Measurements from ENCODE around the gene NPFF.

Gene NPFF

DNA sequence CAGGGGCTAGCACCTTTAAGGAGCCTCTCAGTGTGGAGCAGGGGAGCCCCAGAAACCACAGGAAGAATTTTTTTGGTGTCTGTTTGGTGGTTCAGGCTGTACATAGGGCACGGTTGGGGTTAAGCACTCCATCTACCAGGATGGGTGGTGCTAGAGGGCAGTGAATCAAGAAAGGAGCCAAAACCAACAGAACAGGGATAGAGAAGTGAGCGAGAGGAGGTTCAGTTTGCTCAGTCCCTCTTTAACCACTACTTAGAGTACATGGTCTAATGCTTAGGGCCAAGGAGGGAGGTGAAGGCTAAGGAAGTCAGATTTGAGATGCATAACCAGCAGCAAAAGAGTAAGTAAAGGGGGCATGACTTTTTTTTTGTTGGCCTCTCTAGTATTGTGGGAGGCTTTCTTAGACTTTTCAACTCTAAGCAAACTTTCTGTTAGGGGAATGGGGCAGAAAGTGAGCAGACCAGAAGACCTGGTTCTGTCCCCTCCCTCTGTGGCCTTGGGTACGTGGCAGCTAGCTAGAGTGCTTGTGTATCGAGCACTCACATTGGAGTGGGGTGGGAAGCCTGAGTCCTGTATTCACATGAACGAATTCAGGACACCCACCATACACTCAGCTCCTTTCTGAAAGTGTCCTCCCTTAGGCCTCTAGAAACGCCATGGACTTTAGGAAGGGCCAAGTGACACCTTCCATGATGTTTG, 6.6 kb upstream of the NPFF start:
- DNase-seq: no peak

- DNase-seq: no peak
These were observed 3.0 kb upstream of the NPFF start for GRCh38 chr12:53510181-53510812.

GRCh38 chr12:53508534-53509170, 1.4 kb upstream of the NPFF start:
- DNase-seq: peak; percentile 97

GRCh38 chr12:53507603-53507885, 260 bp upstream of the NPFF start:
- DNase-seq: no peak

- DNase-seq: no peak
These were observed 866 bp downstream of the NPFF start for GRCh38 chr12:53506450-53506785.

- peak; percentile 56 for DNase-seq
These were observed 1.5 kb downstream of the NPFF start for GRCh38 chr12:53505555-53506449.

DNA sequence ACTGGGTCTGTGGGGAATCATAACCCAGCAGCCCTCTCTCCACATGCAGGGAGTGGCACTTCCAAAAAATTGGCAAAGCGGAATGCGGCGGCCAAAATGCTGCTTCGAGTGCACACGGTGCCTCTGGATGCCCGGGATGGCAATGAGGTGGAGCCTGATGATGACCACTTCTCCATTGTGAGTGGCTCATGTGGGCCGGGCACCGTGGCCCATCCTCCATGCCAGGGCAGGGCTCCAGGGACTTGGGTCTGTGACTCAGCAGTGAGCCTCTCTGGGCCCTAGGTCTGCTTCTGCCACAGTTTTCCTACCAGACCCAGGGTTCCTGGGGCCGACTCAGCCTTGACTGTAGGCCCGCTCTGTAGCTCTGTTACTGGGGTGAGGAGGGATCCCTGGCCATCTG, 2.2 kb downstream of the NPFF start:
- peak; percentile 52 for DNase-seq

- DNase-seq: peak; percentile 55
These were observed 3.0 kb downstream of the NPFF start for GRCh38 chr12:53504004-53504920.

DNA sequence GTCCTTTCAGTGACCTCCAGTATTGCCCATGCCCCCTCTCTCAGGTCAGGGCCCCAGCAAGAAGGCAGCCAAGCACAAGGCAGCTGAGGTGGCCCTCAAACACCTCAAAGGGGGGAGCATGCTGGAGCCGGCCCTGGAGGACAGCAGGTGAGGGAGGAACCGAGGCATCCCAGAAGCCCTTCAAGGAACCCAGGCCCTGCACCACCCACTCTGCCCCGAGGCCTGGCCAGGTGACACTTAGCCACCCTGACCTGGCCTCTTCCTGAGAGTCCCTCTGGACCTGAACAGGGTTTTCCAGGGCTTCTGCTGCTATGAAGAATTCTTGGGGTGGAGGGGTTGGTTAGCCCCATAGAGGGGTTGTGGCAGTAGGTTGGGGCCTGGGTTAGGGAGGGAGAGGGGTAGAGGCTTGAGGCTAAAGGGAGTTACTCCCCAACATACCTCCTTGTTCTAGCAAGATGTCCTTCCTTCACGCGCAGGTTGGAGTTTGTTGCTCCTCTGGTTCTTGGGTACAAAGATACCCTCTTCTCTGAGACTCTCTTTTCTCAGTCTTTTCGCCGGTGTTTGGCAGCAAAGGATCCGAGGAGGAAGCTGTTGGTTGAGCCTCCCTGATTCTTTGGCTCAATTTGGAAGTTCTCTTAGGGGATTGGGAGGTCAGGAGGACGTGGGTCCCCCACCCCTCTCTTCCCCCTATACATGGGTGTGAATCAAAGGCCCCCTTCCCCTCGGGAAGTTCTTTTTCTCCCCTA, 4.1 kb downstream of the NPFF start:
- peak; percentile 48 for DNase-seq

- DNase-seq: no peak
These were observed 5.0 kb downstream of the NPFF start for GRCh38 chr12:53502331-53502730.

DNA sequence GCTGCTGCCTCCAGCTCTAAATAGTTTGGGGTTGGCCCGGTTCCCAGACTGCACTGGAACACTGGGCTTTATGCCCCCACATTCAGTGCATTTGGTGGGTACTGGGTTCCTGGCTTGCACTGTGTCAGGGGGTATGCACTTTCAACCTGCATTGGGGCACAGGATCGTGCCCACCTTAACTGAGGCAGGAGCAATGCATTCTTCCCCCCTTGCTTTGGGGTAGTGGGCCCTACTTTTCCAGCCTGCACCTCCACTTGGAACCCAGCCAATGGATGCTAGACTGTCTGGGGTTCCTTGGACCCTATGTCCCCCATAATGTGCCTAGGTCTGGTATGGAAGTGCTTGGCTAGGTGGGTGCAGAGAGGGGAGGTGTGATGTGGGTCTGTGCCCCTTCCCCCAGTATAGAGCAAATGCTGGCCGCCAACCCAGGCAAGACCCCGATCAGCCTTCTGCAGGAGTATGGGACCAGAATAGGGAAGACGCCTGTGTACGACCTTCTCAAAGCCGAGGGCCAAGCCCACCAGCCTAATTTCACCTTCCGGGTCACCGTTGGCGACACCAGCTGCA, 5.6 kb downstream of the NPFF start:
- DNase-seq: no peak

GRCh38 chr12:53500776-53501614, 6.3 kb downstream of the NPFF start, which contains the start of gene TARBP2:
Gene TARBP2, plus strand, starts transcription at chr12:53501283. Its CDS starts 126 bp downstream, at chr12:53501409.
- peak; percentile 100 for DNase-seq

DNA sequence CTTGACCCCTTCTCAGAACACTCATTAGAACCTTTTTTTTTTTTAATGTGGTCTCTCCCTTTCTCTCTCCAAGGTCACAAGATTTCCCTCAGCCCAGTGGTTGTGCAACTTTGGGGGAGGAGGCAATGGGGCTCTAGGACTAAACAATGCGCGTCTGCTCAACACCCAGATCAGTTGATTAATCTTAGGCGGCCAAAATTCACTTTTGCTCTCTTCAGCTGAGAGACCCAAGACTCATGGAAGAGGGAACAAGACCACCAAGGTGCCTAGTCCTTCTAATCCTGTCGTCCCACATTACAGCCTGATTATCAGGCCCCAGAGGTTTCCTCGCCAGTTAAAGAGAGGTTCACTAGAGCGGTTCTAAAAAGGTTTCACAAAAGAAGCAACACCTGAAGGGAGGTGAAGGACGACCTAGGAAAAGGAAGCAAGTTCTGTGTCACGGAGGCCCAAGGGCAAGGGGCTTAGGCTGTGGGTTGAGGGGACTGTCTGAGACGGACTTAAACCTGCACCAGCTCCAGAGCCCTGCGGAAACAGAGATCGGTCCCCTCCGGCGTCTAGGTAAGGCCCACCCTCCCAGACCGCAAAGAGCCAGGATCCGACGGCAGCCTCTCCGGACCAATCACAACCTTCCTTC, 7.0 kb downstream of the NPFF start:
- no peak for DNase-seq

DNA sequence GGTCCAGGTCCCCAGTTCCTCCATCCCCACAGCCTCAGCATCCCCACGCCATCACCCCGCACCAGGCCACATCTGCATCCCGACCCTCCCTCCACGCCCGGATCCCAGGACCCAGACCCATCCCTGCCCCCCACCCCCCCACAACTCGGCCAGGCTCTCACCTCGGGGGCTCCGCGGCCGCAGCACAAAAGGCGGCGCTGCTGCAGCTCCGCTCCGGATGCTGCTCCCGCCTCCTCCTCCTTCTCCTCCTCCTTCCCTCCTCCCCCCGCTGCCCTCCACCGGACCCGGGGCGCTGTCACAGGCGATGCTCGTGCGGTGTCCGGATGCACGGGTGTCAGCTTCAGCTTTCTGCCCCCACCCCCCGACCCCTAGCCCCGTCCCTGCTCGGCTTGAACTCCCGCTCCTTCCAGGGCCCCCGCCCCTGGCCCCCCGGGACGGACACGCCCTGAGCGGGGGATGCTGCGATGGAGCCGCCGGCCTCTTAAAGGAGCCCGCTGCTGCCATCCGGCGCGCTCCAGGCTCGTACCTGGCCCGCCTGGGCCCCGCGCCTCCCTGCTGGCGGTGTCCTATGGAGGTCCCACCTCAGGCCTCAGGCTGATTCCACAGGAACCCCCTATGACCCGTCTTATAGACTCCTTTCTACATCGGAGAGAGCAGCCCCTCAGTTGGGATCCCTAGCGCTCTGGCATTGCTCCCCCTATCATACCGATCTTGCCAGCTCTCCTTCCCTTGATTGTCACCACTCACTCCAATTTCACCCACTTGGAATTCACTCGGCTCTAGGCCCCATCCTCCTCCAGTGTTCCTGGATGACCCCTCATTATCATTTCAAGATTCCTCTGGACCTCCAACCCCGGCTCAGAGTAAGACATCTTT, 7.8 kb downstream of the NPFF start, which contains the start of gene MAP3K12:
Gene MAP3K12, minus strand, starts transcription at position 193 of the 876 bp plus-strand sequence. CDS start 12,067 bp downstream, outside the sequence.
- DNase-seq: peak; percentile 90

GRCh38 chr12:53498235-53498630, 9.1 kb downstream of the NPFF start:
- peak; percentile 45 for DNase-seq

- DNase-seq: no peak
These were observed 9.8 kb downstream of the NPFF start for GRCh38 chr12:53497461-53497860.

DNA sequence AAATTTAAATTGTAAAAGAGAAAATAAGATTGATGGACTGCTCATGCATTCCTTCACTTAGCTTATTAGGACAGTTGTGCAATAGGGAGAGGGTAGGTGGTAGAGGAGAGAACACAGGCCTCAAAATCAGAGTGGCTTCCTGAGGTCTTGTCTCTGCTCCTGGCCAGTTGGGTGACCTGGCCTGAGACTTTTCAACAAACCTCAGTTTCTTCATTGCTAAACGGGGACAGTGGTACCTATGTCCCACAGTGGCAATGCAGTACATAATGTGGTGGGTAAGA, 10.6 kb downstream of the NPFF start:
- no peak for DNase-seq

DNA sequence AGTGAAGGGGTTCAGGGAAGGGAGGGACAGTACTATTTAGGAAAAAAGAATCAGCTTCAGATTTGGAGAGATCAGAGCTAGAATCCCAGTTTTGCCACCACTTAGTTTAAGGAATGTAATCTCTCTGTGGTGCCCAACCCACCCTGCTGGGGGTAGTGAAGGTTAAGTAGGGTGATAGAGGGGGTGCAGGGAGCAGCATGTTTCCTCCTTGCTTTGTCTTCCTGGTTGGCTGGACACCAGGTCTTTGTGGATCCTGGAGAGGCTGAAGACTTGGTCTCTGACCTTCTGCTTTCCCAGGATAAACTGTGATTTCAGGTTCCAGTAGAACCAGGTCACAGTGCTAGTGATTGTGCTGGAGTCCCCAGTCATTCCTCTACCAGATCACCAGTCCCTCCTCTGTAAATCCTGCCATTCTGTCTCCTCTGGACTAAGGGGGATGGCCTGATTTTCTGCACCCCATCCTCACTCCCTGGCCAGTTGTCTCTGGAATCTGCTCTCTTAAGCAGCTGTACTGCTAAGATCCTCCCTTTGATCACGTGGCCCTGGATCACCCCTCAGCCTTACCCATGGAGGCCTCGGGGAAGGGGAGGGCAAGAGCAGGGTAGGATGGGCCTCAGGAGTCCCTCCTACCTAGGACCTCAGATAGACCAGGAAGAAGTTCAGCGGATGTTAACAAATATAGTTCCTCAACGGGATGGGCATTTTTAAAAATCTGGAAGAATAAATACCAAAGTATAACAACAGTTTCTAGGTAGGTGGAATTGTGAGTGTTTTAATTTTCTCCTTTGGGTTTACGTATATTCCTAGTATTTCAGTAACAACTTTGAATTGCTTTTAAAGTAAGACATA, 11.2 kb downstream of the NPFF start:
- DNase-seq: peak; percentile 84

All from islet precursor cell (in vitro differentiated cells).